ENCODE data around the gene GPX3. TPM values are rescaled to one million over a fixed set of nuclear protein-coding genes. Genes with fewer than 3 reads are reported as not detected.

GPX3 gene
- total and polyA plus RNA-seq, 2 experiments from 2014 or later: 28.0 to 48.9 TPM

GRCh38 chr5:151067632-151068432 is 47.4 kb downstream of the GPX3 start (continued):
- TF ChIP-seq ZNF462 (CRISPR knock-in tag; IDR thresholded peaks at IDR 0.05) (no peak), JUNB (IDR thresholded peaks at IDR 0.05; ENCODE audit: unreplicated experiment) (no peak), ETS1 (IDR thresholded peaks at IDR 0.05) (no peak), CREB1 (CRISPR knock-in tag; IDR thresholded peaks at IDR 0.05; ENCODE audit: low read depth) (no peak), ZNF114 (CRISPR knock-in tag; IDR thresholded peaks at IDR 0.05) (no peak)
- TF ChIP-seq, protein P1, sequence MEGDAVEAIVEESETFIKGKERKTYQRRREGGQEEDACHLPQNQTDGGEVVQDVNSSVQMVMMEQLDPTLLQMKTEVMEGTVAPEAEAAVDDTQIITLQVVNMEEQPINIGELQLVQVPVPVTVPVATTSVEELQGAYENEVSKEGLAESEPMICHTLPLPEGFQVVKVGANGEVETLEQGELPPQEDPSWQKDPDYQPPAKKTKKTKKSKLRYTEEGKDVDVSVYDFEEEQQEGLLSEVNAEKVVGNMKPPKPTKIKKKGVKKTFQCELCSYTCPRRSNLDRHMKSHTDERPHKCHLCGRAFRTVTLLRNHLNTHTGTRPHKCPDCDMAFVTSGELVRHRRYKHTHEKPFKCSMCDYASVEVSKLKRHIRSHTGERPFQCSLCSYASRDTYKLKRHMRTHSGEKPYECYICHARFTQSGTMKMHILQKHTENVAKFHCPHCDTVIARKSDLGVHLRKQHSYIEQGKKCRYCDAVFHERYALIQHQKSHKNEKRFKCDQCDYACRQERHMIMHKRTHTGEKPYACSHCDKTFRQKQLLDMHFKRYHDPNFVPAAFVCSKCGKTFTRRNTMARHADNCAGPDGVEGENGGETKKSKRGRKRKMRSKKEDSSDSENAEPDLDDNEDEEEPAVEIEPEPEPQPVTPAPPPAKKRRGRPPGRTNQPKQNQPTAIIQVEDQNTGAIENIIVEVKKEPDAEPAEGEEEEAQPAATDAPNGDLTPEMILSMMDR (conservative IDR thresholded peaks at IDR 0.05; ENCODE audit: low read depth in 2 of 2): no peak
